ENCODE data around the gene CRIP2. TPM values are rescaled to one million over a fixed set of nuclear protein-coding genes. Genes with fewer than 3 reads are reported as not detected.
A peak's percentile ranks its signal among the peaks of the same experiment; 100 is the strongest.

CRIP2 gene
- polyA plus RNA-seq, 5 donors, result 121 to 333 (median 174) TPM

DNA sequence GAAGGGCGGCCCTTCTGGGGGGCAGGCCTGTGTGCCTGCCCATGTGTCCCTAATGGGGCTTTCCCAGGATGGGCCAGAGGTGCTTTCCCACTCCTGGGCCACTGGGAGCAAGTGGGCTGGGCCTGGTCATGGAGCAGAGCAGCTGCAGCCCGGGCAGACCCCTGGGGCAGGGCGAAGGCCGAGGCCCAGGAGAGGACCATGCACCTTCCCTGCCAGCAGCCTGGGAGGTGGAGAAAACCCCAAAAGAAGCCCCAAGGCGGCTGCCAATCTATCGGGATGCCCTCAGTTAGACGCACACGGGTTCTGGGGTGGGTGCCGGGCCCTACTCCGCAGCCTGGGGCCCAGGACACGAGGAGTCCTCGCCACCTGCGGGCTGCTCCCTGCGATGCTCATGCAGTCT lies 16.1 kb upstream of the CRIP2 start:
- DNase-seq, result no peak

DNA sequence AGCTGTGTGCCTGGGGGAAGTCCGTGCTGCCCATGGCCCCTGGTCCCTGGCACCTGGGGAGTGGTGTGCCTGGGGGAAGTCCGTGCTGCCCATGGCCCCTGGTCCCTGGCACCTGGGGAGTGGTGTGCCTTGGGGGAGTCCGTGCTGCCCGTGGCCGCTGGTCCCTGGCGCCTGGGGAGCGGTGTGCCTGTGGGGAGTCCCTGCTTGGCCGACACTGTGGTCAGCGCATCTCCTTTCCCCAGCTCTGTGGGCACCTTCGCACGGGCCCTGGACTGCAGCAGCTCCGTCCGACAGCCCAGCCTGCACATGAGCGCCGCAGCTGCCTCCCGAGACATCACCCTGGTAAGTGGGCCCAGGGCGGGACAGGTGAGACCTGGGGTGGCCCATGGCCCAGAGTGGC lies 14.5 kb upstream of the CRIP2 start:
- DNase-seq, result no peak

DNA sequence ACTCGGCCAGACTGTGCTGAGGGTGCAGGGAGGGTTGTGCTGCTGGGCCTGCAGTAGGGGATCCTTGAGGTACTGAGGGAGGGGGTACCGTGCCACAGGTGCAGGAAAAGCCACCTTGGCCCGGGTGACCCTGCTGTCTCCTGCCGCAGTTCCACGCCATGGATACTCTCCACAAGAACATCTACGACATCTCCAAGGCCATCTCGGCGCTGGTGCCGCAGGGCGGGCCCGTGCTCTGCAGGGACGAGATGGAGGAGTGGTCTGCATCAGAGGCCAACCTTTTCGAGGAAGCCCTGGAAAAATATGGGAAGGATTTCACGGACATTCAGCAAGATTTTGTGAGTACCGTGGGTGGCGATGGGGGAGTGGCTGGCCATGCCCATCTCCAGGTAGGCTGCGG lies 14.0 kb upstream of the CRIP2 start:
- no peak for DNase-seq

DNA sequence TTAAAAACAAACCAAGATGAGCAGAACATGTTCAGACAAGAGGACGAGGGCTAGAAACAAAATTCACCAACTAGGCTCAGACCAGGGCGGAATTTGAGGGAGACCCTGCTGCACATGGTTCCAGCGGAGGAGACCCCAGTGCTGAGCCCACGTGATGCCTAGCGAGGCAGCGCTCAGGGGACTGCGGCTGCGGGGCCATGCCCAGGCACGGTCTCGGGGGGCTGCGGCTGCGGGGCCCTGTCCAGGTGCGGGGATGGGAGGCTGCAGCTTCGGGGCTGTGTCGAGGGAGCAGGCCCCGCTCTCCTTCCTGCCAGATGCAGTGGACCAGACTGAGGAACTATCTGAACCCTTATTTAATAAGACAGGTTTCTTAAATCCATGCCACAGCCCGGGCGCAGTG lies 12.7 kb upstream of the CRIP2 start:
- DNase-seq, result no peak

DNA sequence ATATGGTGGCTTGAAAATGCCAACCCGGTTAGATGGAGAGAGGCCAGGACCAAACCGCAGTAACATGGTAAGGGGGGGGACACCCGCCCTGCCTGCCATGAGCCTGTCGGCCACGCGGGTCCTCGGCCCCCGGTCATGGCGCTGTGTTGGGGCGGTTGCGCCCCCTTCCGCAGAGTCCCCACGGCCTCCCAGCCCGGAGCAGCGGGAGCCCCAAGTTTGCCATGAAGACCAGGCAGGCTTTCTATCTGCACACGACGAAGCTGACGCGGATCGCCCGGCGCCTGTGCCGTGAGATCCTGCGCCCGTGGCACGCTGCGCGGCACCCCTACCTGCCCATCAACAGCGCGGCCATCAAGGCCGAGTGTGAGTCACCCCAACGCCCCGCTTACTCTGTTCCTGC lies 10.1 kb upstream of the CRIP2 start:
- no peak for DNase-seq

DNA sequence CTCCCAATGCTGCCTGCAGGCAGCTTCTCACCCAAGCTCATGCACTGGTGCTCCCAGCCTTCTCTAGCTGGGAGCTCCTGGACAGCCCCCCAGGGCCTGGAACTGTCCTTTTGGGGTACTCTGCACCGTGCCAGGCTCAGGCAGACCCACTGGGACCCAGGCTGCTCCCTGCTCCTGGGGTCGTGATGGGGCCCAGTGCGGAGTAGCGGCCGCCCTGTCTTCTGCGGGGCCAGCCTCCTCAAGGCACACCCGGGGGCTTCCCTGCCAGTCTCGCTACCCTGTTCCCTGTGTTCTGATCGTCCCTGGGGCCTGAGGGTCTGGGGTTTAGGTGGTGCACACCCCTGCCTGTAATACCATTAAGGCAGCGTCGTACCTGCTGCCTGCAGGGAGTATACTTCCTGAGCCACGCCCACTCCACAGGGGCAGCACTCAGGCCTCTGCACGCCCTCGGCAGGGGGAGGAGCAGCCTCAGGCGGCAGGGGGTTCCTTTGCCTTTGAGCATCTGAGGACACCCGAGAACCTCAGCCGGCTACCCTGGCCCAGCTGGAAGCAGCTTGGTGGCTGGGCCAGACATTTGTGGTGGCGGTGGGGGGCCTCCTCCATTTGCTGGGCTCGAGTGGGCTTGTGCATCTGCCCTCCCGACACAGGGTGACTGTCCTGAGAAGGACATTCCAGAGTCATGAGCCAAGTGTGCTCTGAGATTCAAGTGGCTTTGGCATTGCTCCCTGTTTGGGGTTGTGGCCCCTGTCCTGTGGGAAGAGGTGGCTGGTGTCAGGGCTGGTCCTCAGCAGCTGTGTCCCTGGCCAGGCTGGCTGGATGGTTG lies 9.2 kb upstream of the CRIP2 start:
- no peak for DNase-seq

DNA sequence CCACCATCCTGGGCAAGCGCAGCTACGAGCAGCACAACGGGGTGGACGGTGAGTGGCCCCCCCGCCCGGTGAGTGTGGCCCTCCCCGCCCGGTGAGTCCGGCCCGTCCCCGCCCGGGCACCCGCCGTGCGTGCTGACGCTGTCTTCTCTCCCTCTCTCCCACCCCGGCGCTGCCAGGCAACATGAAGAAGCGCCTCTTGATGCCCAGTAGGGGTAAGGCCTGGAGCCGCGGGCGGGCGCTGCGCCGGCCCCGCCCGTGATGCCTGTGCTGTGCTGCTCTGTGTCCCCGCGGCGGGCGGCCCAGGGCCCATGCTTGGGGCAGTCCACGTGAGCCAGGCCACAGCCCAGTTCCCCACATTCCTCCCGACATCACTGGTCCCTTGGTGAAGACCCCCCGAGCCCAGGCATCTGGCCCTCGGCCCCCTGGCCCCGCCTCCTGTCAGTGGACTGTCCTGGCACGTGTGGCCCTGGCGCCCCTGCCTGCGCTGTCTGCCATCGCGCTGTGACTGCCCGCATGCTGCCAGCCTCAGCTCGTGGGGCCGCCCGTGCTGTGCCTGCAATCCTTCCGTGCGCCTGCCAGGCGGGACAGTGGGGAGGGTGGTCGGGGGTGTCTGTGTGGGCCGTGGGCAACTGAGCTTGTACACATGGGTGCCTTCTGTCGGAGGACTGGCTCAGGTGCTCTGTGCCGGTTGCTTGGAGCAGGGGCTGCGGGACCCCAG lies 7.9 kb upstream of the CRIP2 start:
- DNase-seq, result no peak

DNA sequence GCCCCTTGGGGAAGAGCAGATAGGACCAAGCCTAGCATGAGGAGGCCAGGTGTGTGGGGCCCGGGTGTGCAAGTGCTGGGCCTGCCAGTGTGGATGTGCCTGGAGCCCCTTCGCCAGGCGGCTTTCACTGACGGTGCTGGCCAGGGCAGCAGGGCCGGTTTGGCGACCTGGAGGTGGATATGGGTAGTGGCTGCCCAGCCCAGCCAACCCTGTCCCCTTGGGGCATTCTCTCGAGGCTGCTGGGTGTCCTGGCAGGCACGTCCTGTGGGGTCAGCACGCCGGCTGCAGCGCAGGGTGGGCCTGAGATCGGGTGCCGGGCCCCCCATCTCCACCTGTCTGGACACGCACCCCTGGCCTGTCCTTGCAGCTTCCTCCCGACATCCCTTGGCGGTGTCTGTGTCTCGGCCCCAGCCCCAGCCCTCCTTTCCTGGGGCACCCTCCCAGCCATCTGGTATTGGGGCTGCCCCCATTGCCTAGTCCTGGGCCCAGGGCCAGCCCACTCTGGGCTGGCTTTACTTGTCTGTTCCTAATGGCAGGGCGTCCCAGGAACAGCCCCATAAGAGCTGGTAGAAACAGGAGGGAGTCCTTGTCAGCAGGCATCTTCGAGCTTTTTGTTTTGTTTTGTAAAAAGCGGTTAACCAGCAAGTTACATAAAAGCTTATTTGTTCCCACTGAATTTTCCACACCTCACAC lies 7.2 kb upstream of the CRIP2 start:
- no peak for DNase-seq

DNA sequence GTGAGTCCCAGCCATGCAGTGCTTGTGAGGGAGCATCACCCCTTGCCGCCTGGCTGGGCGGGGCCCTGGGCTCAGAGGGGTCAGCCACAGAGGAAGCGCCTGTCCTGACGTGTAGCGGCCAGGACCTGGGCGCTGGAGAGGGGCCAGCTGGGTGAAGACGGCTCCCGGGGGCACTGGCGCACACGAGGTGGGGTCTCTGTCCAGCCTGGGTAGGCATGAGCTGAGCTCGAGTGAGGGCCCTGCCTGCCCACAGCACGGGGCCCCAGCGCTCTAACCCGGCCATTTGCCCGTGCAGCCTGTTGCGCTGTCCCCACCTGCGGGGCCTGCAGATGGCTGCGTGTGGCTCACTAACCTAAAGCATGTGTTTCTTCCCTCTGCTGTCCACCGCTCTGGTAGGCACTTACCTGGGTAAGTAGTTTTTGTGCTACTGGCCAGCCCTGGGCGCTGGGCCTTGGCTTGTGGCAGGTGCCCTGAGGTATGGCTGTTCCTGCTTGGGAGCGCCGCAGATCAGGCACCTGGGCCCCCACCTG lies 6.6 kb upstream of the CRIP2 start:
- DNase-seq, result no peak

DNA sequence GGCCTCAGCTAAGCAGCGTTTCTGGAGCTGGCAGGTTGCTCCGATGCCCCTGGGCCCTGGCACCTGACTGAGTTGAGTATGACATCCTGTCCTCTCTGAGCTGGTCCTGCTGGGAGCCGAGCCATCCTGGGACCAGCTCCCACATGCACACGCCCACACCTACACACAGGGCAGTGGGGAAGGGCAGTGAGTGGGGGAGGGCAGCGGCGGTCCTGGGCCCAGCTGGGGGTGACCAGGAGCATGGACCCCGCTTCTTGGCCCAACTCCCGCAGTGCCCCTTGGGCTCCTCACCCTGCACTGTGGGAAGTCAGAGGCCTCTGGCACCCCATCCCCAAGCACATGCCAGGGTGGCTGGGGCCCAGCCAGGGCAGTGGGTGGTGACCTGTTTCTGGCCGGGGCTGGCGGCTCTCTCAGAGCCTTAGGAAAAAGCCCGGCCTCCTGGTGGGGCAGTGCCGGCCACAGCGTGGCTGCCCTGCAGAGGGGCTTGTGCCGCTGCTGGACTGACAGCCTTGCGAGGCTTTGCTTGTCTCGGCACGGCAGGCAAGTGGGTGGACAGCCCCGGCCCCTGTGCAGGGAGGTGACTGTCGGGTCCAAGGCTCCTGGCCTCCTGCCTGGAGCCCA lies 5.9 kb upstream of the CRIP2 start:
- DNase-seq, result no peak

DNA sequence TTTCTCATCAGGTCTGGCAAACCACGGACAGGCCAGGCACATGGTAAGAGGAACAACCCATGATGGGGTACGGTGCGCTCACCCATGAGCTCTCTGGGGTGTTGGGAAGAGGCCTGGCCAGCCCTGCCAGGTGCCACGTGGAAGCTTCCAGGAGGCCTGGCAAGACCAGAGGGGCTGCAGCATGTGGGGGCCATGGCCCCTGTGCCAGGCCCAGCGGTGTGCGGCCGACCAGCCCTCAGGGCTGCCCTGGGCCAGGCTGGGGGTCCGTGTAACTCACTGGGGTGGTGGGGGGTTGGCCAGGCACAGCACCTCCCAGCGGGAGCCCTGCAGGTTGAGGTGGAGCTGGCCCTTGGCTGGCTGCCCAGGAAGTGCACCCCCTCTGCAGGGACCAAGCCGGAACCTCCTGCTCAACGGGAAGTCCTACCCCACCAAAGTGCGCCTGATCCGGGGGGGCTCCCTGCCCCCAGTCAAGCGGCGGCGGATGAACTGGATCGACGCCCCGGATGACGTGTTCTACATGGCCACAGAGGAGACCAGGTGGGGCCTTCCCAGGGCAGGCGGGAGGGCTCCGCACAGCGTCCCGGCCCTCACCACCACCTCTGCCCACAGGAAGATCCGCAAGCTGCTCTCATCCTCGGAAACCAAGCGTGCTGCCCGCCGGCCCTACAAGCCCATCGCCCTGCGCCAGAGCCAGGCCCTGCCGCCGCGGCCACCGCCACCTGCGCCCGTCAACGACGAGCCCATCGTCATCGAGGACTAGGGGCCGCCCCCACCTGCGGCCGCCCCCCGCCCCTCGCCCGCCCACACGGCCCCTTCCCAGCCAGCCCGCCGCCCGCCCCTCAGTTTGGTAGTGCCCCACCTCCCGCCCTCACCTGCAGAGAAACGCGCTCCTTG lies 4.9 kb upstream of the CRIP2 start:
- peak in 1 of 2 donors; percentile 70 for DNase-seq

DNA sequence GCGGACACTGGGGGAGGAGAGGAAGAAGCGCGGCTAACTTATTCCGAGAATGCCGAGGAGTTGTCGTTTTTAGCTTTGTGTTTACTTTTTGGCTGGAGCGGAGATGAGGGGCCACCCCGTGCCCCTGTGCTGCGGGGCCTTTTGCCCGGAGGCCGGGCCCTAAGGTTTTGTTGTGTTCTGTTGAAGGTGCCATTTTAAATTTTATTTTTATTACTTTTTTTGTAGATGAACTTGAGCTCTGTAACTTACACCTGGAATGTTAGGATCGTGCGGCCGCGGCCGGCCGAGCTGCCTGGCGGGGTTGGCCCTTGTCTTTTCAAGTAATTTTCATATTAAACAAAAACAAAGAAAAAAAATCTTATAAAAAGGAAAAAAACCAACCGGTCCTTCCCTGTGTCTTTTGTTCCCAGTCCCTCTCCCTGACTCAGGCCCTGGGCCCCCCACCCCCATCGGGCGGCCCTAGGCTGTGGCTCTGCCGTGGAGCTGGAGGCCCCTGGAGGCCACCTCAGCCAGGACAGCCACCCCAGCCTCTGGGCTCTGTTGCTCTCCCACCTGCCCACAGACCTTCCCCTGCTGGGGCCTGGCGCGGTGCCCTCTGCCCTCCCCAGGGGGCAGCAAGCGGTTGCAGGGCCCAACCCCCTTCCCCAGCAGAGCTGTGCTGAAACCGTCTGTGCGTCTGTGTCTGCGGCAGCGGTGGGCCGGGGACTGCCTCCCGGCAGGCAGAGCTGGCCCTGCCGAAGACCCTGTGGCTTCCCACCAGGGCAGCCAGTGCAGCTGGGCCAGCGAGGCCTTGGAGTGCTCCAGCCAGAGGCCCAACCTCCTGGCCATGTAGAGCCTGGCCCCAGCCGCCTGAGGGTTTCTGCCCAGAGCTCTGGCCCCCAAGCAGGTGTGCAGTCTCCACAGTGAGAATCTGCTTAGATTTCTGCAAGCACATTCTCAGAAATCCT lies 4.0 kb upstream of the CRIP2 start:
- no peak for DNase-seq

DNA sequence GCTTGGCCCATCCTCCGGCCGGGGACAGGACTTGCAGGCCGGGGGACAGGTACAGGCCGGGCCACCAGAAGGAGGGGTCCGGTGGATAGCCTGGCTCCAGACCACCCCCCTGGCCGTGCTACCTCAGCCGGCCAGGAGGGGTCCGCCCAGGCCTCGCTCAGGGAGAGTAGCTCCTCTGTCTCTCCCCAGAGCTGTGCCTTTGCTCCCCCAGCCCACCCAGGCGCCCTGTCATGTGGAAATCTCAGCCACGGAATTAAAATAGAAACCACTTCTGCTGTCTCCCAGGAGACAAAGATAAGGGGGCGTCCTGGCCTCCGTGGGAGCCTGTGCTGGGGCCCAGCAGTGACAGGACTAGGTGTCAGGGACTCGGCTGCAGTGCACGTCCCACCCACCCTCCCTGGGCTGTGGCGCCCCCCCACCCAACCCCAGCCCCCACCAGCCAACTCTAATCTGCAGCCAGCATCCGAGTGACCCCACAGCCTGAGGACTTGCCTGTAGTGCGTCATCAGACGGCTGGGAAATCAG lies 3.3 kb upstream of the CRIP2 start:
- DNase-seq, result peak; percentile 76

DNA sequence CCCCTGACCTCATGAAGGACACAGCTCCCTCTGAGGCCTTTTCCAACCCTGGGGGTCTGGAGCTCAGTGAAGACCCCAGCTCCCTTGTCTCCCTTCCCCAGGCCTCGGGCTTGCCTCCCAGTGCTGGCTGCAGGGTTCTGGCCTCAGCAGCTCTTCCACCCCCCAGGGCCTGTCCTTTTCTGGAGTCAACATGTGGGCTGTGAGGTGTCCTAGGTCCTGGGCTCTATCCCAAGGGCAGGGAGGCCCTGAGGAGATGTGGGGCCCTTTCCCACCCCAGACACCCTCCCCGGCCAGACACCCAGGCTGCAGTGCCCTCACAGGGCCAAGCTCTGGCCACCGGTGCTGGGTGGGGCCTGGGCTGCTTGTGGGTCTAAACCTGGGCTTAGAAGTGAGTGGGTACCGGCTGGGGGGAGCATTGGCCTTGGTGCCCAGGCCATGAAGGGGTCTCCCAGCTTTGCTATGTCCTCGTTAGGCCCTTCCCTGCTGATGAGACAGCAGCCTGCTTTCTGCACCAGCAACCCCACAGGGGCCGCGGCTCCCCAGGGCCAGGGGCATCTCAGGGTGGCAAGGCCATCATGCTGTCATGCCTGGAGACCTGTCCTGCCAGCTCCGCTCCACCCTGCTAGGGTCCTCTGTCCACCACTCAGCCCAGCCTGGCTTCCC lies 2.7 kb upstream of the CRIP2 start:
- DNase-seq, result no peak

DNA sequence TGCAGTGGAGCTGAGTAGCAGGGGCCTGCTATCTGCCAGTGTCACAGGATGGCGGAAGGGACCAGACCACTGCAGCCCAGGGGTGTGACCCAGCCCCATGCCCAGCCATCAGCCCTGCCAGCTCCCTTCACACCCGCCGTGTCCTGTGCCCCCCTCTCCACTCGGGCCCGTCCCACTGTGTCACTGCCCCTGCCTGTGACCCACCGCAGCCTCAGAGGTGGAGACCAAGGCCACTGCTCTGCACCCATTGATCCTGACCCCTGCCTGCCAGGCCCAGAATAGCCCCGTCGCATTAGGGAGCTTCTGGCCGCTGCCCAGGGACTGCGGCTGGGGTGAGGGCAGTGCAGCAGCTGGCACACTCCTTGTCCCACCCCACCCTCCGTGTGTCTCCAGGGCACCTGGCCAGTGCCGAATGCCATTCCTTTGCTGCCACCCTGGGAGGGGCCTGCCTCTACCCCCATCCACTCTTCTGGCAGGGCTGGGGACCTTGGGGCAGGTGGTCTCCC lies 2.1 kb upstream of the CRIP2 start:
- DNase-seq, result no peak

DNA sequence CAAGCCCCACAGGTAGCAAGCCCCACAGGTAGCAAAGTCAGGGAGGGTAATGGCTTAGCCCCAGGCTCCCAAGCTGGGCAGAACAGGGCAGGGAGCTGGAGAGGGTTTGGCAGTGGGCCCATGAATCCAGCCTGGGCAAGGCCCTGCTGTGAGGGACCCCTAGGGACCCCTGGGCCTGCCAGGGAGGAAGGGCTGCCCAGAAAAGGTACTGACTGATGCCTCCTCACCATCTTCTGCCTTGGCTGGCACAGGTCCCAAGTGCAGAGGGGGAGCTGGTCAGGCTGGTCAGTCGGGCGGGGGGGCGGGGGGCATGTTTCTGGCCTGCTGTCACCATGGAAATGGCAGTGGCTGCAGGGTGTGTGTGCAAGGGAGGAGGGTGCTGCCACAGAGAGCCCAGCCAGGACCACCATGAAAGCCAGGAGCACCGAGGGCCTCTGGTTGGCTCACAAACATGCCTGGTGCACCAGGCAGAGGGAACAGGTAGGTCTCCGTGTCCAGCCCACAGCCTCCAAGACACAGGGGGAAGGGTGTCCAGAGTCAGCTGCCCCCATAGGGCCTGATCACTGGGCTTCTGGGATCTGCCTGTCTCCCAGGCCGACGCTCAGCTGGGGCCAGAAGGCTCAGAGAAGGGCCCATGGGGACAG lies 1.5 kb upstream of the CRIP2 start:
- DNase-seq, result no peak

DNA sequence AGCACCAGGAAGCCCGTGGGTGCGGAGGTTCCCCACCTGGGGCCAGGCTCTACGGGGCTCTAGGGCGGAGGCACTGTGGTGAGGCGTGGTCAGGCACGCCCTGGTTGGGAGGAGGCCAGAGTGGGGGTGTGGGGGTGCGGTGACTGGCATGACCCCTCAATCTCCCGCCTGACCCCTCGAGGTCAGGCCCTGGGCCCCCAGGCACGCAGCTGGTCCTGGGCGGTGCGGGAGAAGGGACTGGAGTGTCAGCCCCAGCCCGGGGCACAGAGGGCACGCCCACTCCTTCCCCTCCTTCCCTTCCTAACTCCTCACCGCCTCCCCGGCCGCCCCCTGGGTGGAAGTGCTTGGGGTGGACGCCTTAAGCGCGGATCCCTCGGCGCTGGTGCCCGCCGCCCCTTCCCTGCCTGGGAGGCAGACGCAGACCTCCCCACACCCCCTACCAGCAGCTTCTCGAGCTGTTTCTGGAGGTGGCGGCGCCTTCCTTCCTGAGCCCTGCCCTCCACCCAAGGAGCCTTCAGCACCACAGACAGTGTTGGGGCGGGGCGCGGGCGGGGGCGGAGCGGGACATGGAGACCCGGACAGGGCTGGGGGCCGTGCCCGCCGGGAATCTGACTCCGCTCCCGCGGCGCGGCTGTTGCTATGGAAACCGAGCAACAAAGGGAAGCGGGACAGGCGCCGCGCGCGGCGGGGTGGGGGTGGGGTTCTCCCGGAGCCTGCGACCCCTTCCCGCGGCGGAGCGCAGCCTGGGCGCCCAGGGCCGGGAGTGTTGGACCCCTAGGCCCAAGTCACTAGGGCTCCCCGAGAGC lies 741 bp upstream of the CRIP2 start:
- DNase-seq, result peak; percentile 93 to 94
